ENCODE measurements around the gene C10orf105. TPM values are rescaled to one million over a fixed set of nuclear protein-coding genes. Genes with fewer than 3 reads are reported as not detected.

The C10orf105 gene
- total RNA-seq, 3 donors from 2014 or later, result 0.10 TPM; not detected in 2

DNA sequence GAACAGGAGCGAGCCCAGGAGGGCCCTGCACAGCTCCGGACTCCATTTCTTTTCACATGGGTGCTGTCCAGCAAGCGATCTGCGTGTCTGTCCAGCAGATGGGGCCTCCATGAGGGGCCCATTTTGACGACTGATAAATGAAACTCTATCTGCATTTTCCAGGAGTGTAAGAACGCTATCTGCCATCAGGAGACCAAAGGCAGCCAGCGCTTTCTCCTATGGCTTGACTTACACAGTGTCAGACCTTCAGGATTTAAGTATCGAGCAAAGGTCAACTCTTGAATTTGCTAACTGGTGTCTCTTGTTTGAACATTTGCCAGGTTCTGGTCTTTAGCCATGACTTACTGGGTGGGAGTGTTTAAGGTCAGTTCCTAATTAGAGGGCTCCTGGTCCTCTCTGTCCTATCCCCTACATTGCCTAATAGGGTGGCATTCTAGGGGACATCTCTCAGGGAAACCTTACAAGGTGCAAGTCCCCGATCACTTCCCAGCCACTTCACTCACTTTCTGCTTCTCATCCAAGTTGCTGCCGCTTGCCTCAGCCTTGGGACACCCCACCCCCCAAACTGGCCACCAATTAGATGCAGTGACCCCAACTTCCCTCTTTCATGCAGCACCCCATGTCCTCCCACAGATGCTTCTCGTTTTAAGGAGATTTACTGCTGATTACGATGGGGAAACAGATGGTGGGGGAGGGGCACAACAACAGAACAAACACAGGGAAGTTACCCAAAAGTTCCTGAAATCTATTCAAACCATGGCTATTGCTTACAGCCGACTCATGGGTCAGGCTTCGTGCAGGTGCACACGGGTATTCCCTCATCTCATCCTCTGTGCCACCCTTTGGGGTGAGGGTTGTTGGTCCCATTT, 33.7 kb upstream of the C10orf105 start:
- H3K4me1 ChIP-seq (ENCODE audit: low read depth), result peaks cover 37% of the 10 kb centered on the region
- H3K9me3 ChIP-seq, result no peaks in the 10 kb centered on the region
- TF ChIP-seq, protein P1, sequence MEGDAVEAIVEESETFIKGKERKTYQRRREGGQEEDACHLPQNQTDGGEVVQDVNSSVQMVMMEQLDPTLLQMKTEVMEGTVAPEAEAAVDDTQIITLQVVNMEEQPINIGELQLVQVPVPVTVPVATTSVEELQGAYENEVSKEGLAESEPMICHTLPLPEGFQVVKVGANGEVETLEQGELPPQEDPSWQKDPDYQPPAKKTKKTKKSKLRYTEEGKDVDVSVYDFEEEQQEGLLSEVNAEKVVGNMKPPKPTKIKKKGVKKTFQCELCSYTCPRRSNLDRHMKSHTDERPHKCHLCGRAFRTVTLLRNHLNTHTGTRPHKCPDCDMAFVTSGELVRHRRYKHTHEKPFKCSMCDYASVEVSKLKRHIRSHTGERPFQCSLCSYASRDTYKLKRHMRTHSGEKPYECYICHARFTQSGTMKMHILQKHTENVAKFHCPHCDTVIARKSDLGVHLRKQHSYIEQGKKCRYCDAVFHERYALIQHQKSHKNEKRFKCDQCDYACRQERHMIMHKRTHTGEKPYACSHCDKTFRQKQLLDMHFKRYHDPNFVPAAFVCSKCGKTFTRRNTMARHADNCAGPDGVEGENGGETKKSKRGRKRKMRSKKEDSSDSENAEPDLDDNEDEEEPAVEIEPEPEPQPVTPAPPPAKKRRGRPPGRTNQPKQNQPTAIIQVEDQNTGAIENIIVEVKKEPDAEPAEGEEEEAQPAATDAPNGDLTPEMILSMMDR (IDR thresholded peaks at IDR 0.05), result no peak
- no peaks in the 10 kb centered on the region for H3K36me3 ChIP-seq (ENCODE audit: low read depth)
- ATAC-seq, result peak; percentile 1
- intact Hi-C loops (cut with DNase I, micrococcal nuclease), result no loop called here
- peak; percentile 38 to 66 (median 66) for DNase-seq
- no peak overlapping the region for H3K4me3 ChIP-seq

DNA sequence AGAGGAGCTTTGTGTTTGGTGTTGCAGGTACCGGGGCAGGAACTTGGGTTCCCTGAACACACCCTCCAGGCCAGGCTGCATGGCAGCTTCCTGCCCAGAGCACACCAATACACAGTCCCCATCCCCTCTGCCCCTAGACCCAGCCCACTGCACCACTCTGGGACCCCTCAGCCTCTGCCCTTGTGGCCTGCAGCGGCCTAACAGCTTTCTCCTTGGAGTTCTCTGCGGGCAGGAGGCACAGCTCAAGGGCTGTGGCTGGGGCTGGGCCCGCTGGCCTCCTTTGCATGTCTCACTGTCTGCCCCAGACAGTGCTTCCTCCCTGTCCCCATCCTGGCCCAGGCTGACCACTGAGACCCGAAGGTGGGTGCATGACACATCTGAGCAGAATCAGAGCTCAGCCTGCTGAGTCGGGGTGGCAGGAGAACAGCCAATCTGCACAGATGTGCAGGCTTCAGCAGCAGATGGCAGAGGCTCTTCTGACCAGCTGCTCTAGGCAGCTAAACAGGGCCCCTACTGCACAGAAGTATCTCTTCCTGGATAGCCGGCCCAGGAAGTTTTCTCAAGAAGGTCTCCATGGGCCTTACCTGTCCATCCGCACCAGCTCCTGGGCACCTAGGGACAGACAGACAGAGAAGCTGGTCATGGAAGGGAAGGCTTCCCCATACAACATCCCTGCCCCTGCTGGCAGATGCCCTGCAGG, 33.0 kb upstream of the C10orf105 start:
- H3K4me3 ChIP-seq, result no peak overlapping the region
- ATAC-seq, result peak; percentile 3
- H3K4me1 ChIP-seq (ENCODE audit: low read depth), result peaks cover 45% of the 10 kb centered on the region
- DNase-seq, result peak in 2 of 3 donors; percentile 52 to 67
- H3K36me3 ChIP-seq (ENCODE audit: low read depth), result no peaks in the 10 kb centered on the region
- intact Hi-C loops (cut with DNase I, micrococcal nuclease), result no loop called here
- TF ChIP-seq, protein P1 (IDR thresholded peaks at IDR 0.05), result no peak
- no peaks in the 10 kb centered on the region for H3K9me3 ChIP-seq

DNA sequence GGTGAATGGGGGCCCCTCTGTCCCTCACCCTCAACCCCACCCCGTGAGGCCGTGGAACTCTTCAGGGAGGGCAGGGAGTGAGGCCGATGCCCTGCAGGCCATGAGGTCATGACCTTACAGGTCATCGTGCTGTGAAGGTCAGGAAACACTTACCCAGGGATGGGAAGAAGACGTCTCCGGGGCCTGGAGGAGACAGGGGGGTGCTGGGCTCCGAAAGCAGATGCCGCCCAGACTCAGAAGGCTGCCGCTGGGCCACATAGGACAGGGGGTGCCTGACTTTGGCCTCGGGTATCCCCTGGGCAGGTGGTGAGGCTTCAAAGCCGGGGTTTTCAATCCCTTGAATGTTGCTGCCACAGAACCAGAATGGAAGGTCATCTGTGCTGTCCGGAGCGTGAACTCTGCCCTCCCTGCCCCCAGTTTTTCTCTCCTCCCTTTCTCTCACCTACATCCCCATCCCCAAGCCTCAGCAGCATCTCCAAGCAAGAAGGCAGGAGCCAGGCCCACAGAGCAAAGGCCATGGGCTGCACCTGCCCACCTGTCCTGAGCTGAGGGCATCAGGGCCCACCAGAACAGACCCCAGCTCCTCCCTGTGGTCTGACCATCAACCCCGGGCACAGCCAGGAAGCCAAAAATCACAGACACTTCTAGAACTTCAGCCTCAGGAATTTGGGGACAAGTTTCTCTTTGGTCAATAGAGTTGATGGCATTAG, 32.1 kb upstream of the C10orf105 start:
- TF ChIP-seq, protein P1 (IDR thresholded peaks at IDR 0.05), result no peak
- DNase-seq (peak in 2 of 3 donors; percentile 28 to 53), ATAC-seq (no peak)
- intact Hi-C loops (cut with DNase I, micrococcal nuclease), result no loop called here
- no peaks in the 10 kb centered on the region for H3K36me3 ChIP-seq (ENCODE audit: low read depth)
- H3K9me3 ChIP-seq, result no peaks in the 10 kb centered on the region
- peaks cover 53% of the 10 kb centered on the region for H3K4me1 ChIP-seq (ENCODE audit: low read depth)
- no peak overlapping the region for H3K4me3 ChIP-seq

DNA sequence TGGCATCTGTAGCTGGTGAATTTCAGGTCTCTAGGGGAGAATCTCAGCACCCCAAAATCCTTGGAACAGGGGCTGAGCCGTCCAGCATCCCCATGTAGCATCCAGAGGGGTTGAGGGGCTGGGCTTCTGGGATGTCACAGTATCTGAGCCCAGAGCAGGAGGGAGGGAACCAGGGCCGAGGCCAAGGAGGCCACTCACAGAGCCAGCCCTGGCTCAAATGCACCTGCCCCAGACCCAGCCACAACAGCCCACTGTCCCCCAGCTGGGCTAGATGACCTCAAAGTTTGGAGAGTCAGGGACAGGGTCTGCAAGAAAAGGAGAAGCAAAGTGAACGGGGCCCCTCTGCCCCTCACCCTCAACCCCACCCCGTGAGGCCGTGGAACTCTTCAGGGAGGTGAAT, 31.4 kb upstream of the C10orf105 start:
- Histone ChIP-seq H3K4me3 (no peak overlapping the region), H3K9me3 (no peaks in the 10 kb centered on the region), H3K36me3 (ENCODE audit: low read depth) (no peaks in the 10 kb centered on the region), H3K4me1 (ENCODE audit: low read depth) (peaks cover 60% of the 10 kb centered on the region)
- intact Hi-C loops (cut with DNase I, micrococcal nuclease), result no loop called here
- TF ChIP-seq, protein P1 (IDR thresholded peaks at IDR 0.05), result no peak
- ATAC-seq, result no peak
- peak in 2 of 3 donors; percentile 35 to 52 for DNase-seq

DNA sequence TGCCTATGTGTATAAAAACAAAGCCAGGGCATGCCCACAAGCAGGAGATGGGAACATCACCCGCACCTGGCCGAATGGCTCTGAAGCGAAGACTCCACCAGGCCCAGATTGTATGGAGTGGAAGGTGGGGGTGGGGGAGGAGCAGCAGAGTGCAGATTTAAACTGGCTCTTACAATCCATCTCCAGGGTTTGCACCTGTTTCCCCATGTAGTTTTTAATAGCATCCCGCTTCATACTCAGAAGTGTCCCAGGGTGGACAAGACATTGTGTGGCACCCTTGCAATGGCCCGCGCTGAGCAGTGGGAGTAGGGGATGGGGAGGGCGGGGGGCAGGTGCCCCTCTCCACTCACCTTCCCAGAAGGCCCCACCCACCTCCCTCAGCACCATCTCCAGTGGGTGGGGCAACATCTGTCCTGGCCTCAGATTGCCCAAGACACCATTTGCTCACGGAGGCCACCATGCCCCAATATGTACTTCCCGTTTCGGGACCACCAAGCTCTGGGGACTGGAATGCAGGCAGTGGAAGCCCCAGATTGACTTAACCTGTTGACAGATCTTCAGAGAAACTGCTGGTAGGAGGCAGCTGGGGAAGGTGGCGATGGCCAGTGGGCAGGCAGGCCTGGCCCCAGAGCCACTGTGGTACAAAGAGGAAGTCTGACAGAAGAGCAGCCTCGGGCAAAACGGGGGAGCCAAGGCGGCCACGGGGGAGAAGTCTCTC, 30.7 kb upstream of the C10orf105 start:
- Histone ChIP-seq H3K36me3 (ENCODE audit: low read depth) (no peaks in the 10 kb centered on the region), H3K4me1 (ENCODE audit: low read depth) (peaks cover 64% of the 10 kb centered on the region), H3K4me3 (no peak overlapping the region), H3K9me3 (no peaks in the 10 kb centered on the region)
- TF ChIP-seq, protein P1 (IDR thresholded peaks at IDR 0.05), result no peak
- DNase-seq (peak in 2 of 3 donors; percentile 41 to 58), ATAC-seq (no peak)
- intact Hi-C loops (cut with DNase I, micrococcal nuclease), result no loop called here
